Loucy (cell line): ENCODE data around the gene EXTL1.

Source experiments
- H2AFZ ChIP-seq: fragments of 200-600 bp; sonication (generic); 2 replicates; pipeline ENCODE4 v1.6.0; 2016; ENCODE audit warnings: antibody characterized with exemption, mild to moderate bottlenecking, low read length, moderate library complexity
- H3F3A ChIP-seq: fragments of 200-600 bp; 2 replicates; pipeline ENCODE4 v1.6.0; 2016; ENCODE audit warnings: antibody characterized with exemption, low read depth, mild to moderate bottlenecking
- H3K27me3 ChIP-seq: fragments of 200-600 bp; sonication (generic); 2 replicates; pipeline ENCODE4 v1.6.1; 2014; ENCODE audit warnings: low read length, mild to moderate bottlenecking; ENCODE audit not compliant: insufficient read depth, poor library complexity, severe bottlenecking
- H3K36me3 ChIP-seq: fragments of 200-600 bp; sonication (generic); 2 replicates; pipeline ENCODE4 v1.6.1; 2016; ENCODE audit warnings: low read length; ENCODE audit not compliant: insufficient read depth
- H3K4me1 ChIP-seq: fragments of 200-600 bp; sonication (generic); 2 replicates; pipeline ENCODE4 v1.5.1; 2014; ENCODE audit warnings: low read length, mild to moderate bottlenecking; ENCODE audit not compliant: insufficient read depth, poor library complexity, severe bottlenecking
- H3K4me2 ChIP-seq: fragments of 200-600 bp; sonication (generic); 2 replicates; pipeline ENCODE4 v1.6.0; 2014; ENCODE audit warnings: antibody characterized with exemption, low read length, low read depth, mild to moderate bottlenecking; ENCODE audit not compliant: poor library complexity, severe bottlenecking
- H3K4me3 ChIP-seq: fragments of 200-600 bp; sonication (generic); 2 replicates; pipeline ENCODE4 v1.5.1; 2014; ENCODE audit warnings: low read length, mild to moderate bottlenecking, mixed read lengths; ENCODE audit not compliant: poor library complexity, severe bottlenecking
- H3K79me2 ChIP-seq: fragments of 200-600 bp; sonication (generic); 2 replicates; pipeline ENCODE4 v1.6.1; 2014; ENCODE audit warnings: low read length; ENCODE audit not compliant: insufficient read depth
- H3K9ac ChIP-seq: fragments of 200-600 bp; sonication (generic); 2 replicates; pipeline ENCODE4 v1.6.0; 2014; ENCODE audit warnings: mild to moderate bottlenecking, low read depth, low read length, moderate library complexity; ENCODE audit not compliant: poor library complexity, severe bottlenecking
- H3K9me2 ChIP-seq: fragments of 200-600 bp; sonication (generic); replicated peaks from 2 replicates; pipeline ENCODE4 v1.6.1; 2016; ENCODE audit warnings: low read depth, low read length, mixed read lengths
- H3K9me3 ChIP-seq: fragments of 200-600 bp; sonication (generic); 2 replicates; pipeline ENCODE4 v1.6.1; 2014; ENCODE audit warnings: mild to moderate bottlenecking, antibody characterized with exemption, low read length, low read depth; ENCODE audit not compliant: insufficient read depth
- H4K20me1 ChIP-seq: fragments of 200-600 bp; sonication (generic); 2 replicates; pipeline ENCODE4 v1.6.0; 2014; ENCODE audit warnings: antibody characterized with exemption, low read length, mild to moderate bottlenecking; ENCODE audit not compliant: insufficient read depth, poor library complexity, severe bottlenecking
- CTCF ChIP-seq: fragments of 200-600 bp; sonication (generic); conservative IDR thresholded peaks from 2 replicates; pipeline ENCODE4 v1.5.1; 2014; ENCODE audit warnings: mild to moderate bottlenecking, antibody characterized with exemption, low read length
- EZH2phosphoT487 ChIP-seq: fragments of 200-600 bp; IDR thresholded peaks from 2 replicates; pipeline ENCODE4 v1.6.1; 2018; ENCODE audit warnings: antibody characterized with exemption, mild to moderate bottlenecking, moderate library complexity, borderline replicate concordance

Gene EXTL1

GRCh38 chr1:26025060-26025459, 3.5 kb downstream of the EXTL1 start:
- Histone ChIP-seq H3F3A (no peaks in the 10 kb centered on the region), H3K9me3 (no peaks in the 10 kb centered on the region), H3K9ac (no peak overlapping the region), H3K4me1 (peaks cover 23% of the 10 kb centered on the region), H3K36me3 (no peaks in the 10 kb centered on the region), H3K9me2 (no peaks in the 10 kb centered on the region), H2AFZ (no peak overlapping the region), H3K79me2 (no peaks in the 10 kb centered on the region), H3K4me3 (no peak overlapping the region), H3K4me2 (no peak overlapping the region), H4K20me1 (no peaks in the 10 kb centered on the region), H3K27me3 (no peaks in the 10 kb centered on the region)
- TF ChIP-seq CTCF (no peak), EZH2phosphoT487 (no peak)

- Histone ChIP-seq H3K27me3 (no peaks in the 10 kb centered on the region), H3K79me2 (no peaks in the 10 kb centered on the region), H3K4me2 (no peak overlapping the region), H3F3A (no peaks in the 10 kb centered on the region), H3K36me3 (no peaks in the 10 kb centered on the region), H4K20me1 (no peaks in the 10 kb centered on the region), H3K4me1 (peaks cover 19% of the 10 kb centered on the region), H3K9me3 (no peaks in the 10 kb centered on the region), H2AFZ (no peak overlapping the region), H3K9me2 (no peaks in the 10 kb centered on the region), H3K4me3 (no peak overlapping the region), H3K9ac (no peak overlapping the region)
- no peak for TF ChIP-seq EZH2phosphoT487
- TF ChIP-seq CTCF = no peak
Observed at GRCh38 chr1:26025517-26025916, 3.9 kb downstream of the EXTL1 start.

- Histone ChIP-seq H3K4me2 (peak overlapping the region; percentile 9), H3K36me3 (no peaks in the 10 kb centered on the region), H3F3A (no peaks in the 10 kb centered on the region), H4K20me1 (no peaks in the 10 kb centered on the region), H3K9me3 (no peaks in the 10 kb centered on the region), H3K79me2 (no peaks in the 10 kb centered on the region), H3K4me1 (peaks cover 23% of the 10 kb centered on the region), H3K9ac (no peak overlapping the region), H3K4me3 (no peak overlapping the region), H3K9me2 (no peaks in the 10 kb centered on the region), H2AFZ (no peak overlapping the region), H3K27me3 (no peaks in the 10 kb centered on the region)
- TF ChIP-seq EZH2phosphoT487 = no peak
Observed at GRCh38 chr1:26027716-26028489, 6.3 kb downstream of the EXTL1 start.

- Histone ChIP-seq H3K4me2 (peak overlapping the region; percentile 9), H3K27me3 (no peaks in the 10 kb centered on the region), H3K4me1 (peaks cover 23% of the 10 kb centered on the region), H3K9ac (no peak overlapping the region), H3K4me3 (no peak overlapping the region), H3F3A (no peaks in the 10 kb centered on the region), H2AFZ (no peak overlapping the region), H3K9me2 (no peaks in the 10 kb centered on the region), H4K20me1 (no peaks in the 10 kb centered on the region), H3K79me2 (no peaks in the 10 kb centered on the region), H3K9me3 (no peaks in the 10 kb centered on the region), H3K36me3 (no peaks in the 10 kb centered on the region)
- TF ChIP-seq EZH2phosphoT487 (no peak), CTCF (no peak)
Observed at GRCh38 chr1:26028490-26028980, 7.0 kb downstream of the EXTL1 start.
